Measurements from ENCODE around the gene CELF3. TPM values are rescaled to one million over a fixed set of nuclear protein-coding genes. Genes with fewer than 3 reads are reported as not detected.

CELF3 gene
- total and polyA plus RNA-seq, 2 experiments from 2014 or later = not detected

- no peak overlapping the region for H3K9ac ChIP-seq
- no peak overlapping the region for H3K27ac ChIP-seq
- H3K36me3 ChIP-seq (ENCODE audit: low read depth) = peaks cover 9% of the 10 kb centered on the region
- no peaks in the 10 kb centered on the region for H3F3A ChIP-seq (ENCODE audit: insufficient read depth)
- in situ Hi-C loops (cut with MboI) = no loop called here
- H3K4me3 ChIP-seq = no peak overlapping the region
- H4K20me1 ChIP-seq (ENCODE audit: insufficient read depth) = no peaks in the 10 kb centered on the region
- DNase-seq = peak; percentile 65
- TF ChIP-seq EZH2phosphoT487 (IDR thresholded peaks at IDR 0.05; ENCODE audit: insufficient read depth, low read depth) (no peak), EZH2 (IDR thresholded peaks at IDR 0.05; ENCODE audit: insufficient read depth, poor library complexity, severe bottlenecking) (no peak)
- H3K9me2 ChIP-seq (ENCODE audit: insufficient read depth) = no peaks in the 10 kb centered on the region
- WGBS, 2 experiments (ENCODE audit: low coverage in 1 of 2, low lambda C conversion rate in 2 of 2, missing lambda C conversion rate in 2 of 2) = 70 to 73% methylated on average over 4 of the region's 4 CpGs
- no peaks in the 10 kb centered on the region for H3K9me3 ChIP-seq (ENCODE audit: low read depth)
- H3K4me1 ChIP-seq (ENCODE audit: insufficient read depth) = no peaks in the 10 kb centered on the region
- H3K79me2 ChIP-seq (ENCODE audit: insufficient read depth) = no peaks in the 10 kb centered on the region
- no peaks in the 10 kb centered on the region for H3K27me3 ChIP-seq (replicated peaks; ENCODE audit: insufficient read depth)
- no peak overlapping the region for H2AFZ ChIP-seq
- no peak overlapping the region for H3K4me2 ChIP-seq (ENCODE audit: unreplicated experiment)
Observed at GRCh38 chr1:151693057-151693651, 23.4 kb downstream of the CELF3 start.

- 94 to 100% methylated on average over 3 of the region's 3 CpGs for WGBS, 2 experiments (ENCODE audit: low coverage in 1 of 2, low lambda C conversion rate in 2 of 2, missing lambda C conversion rate in 2 of 2)
- no peak for DNase-seq
- in situ Hi-C loops (cut with MboI) = no loop called here
- no peak overlapping the region for H3K9ac ChIP-seq
- H3K4me3 ChIP-seq = no peak overlapping the region
- no peaks in the 10 kb centered on the region for H3K4me1 ChIP-seq (ENCODE audit: insufficient read depth)
- no peak overlapping the region for H2AFZ ChIP-seq
- H3K27ac ChIP-seq = no peak overlapping the region
- H4K20me1 ChIP-seq (ENCODE audit: insufficient read depth) = no peaks in the 10 kb centered on the region
- H3K9me2 ChIP-seq (ENCODE audit: insufficient read depth) = no peaks in the 10 kb centered on the region
- H3K9me3 ChIP-seq (ENCODE audit: low read depth) = no peaks in the 10 kb centered on the region
- H3K79me2 ChIP-seq (ENCODE audit: insufficient read depth) = no peaks in the 10 kb centered on the region
- H3K27me3 ChIP-seq (replicated peaks; ENCODE audit: insufficient read depth) = no peaks in the 10 kb centered on the region
- no peak for TF ChIP-seq EZH2phosphoT487 (IDR thresholded peaks at IDR 0.05; ENCODE audit: insufficient read depth, low read depth)
- TF ChIP-seq EZH2 (IDR thresholded peaks at IDR 0.05; ENCODE audit: insufficient read depth, poor library complexity, severe bottlenecking) = no peak
- H3K4me2 ChIP-seq (ENCODE audit: unreplicated experiment) = no peak overlapping the region
- no peaks in the 10 kb centered on the region for H3F3A ChIP-seq (ENCODE audit: insufficient read depth)
- H3K36me3 ChIP-seq (ENCODE audit: low read depth) = peaks cover 9% of the 10 kb centered on the region
Observed at GRCh38 chr1:151692226-151692625, 24.4 kb downstream of the CELF3 start.

- in situ Hi-C loops (cut with MboI) = no loop called here
- H2AFZ ChIP-seq = no peak overlapping the region
- TF ChIP-seq EZH2 (IDR thresholded peaks at IDR 0.05; ENCODE audit: insufficient read depth, poor library complexity, severe bottlenecking) (no peak), EZH2phosphoT487 (IDR thresholded peaks at IDR 0.05; ENCODE audit: insufficient read depth, low read depth) (no peak)
- no peaks in the 10 kb centered on the region for H3K27me3 ChIP-seq (replicated peaks; ENCODE audit: insufficient read depth)
- no peak overlapping the region for H3K27ac ChIP-seq
- H3K79me2 ChIP-seq (ENCODE audit: insufficient read depth) = no peaks in the 10 kb centered on the region
- H4K20me1 ChIP-seq (ENCODE audit: insufficient read depth) = no peaks in the 10 kb centered on the region
- no peak overlapping the region for H3K4me3 ChIP-seq
- no peaks in the 10 kb centered on the region for H3K9me2 ChIP-seq (ENCODE audit: insufficient read depth)
- peaks cover 14% of the 10 kb centered on the region for H3K36me3 ChIP-seq (ENCODE audit: low read depth)
- H3K4me2 ChIP-seq (ENCODE audit: unreplicated experiment) = no peak overlapping the region
- no peak for DNase-seq
- H3K9me3 ChIP-seq (ENCODE audit: low read depth) = no peaks in the 10 kb centered on the region
- H3F3A ChIP-seq (ENCODE audit: insufficient read depth) = no peaks in the 10 kb centered on the region
- 58 to 72% methylated on average over 4 of the region's 4 CpGs for WGBS, 2 experiments (ENCODE audit: low coverage in 1 of 2, low lambda C conversion rate in 2 of 2, missing lambda C conversion rate in 2 of 2)
- H3K9ac ChIP-seq = no peak overlapping the region
- H3K4me1 ChIP-seq (ENCODE audit: insufficient read depth) = no peaks in the 10 kb centered on the region
Observed at GRCh38 chr1:151689494-151689893, 27.1 kb downstream of the CELF3 start.

- Histone ChIP-seq H3K9me3 (ENCODE audit: low read depth) (no peaks in the 10 kb centered on the region), H3K9me2 (ENCODE audit: insufficient read depth) (no peaks in the 10 kb centered on the region), H2AFZ (no peak overlapping the region), H3K36me3 (ENCODE audit: low read depth) (peaks cover 6% of the 10 kb centered on the region; the same call in 1 of the 2 replicates), H3F3A (ENCODE audit: insufficient read depth) (peaks cover 3% of the 10 kb centered on the region), H4K20me1 (ENCODE audit: insufficient read depth) (no peaks in the 10 kb centered on the region), H3K4me1 (ENCODE audit: insufficient read depth) (peaks cover 7% of the 10 kb centered on the region), H3K9ac (no peak overlapping the region), H3K27ac (no peak overlapping the region), H3K4me3 (no peak overlapping the region), H3K79me2 (ENCODE audit: insufficient read depth) (no peaks in the 10 kb centered on the region), H3K4me2 (ENCODE audit: unreplicated experiment) (no peak overlapping the region), H3K27me3 (replicated peaks; ENCODE audit: insufficient read depth) (no peaks in the 10 kb centered on the region)
- in situ Hi-C loops (cut with MboI) = no loop called here
- TF ChIP-seq EZH2 (IDR thresholded peaks at IDR 0.05; ENCODE audit: insufficient read depth, poor library complexity, severe bottlenecking) = no peak
- no peak for TF ChIP-seq EZH2phosphoT487 (IDR thresholded peaks at IDR 0.05; ENCODE audit: insufficient read depth, low read depth)
- 74 to 78% methylated on average over 2 of the region's 2 CpGs for WGBS, 2 experiments (ENCODE audit: low coverage in 1 of 2, low lambda C conversion rate in 2 of 2, missing lambda C conversion rate in 2 of 2)
- DNase-seq = no peak
Observed at GRCh38 chr1:151686561-151686960, 30.0 kb downstream of the CELF3 start.
